HCT116 (cell line): ENCODE results near the gene OR52B6.

Experiments used
- ATF3 ChIP-seq: IDR thresholded peaks from 2 replicates; pipeline ENCODE4 v1.6.1; 2012
- CBX3 ChIP-seq: IDR thresholded peaks from 2 replicates; pipeline ENCODE4 v1.6.1; 2012; ENCODE audit warnings: low read depth
- CTCF ChIP-seq, 3 experiments: fragments of 200-600 bp in 1 of 3; sonication (generic) in 1 of 3; IDR thresholded peaks in 2 of 3; conservative IDR thresholded peaks in 1 of 3; 2 replicates each; pipeline ENCODE4 v1.5.1; 2012 to 2017; ENCODE audit warnings: low read depth in 2 of 3, low read length in 2 of 3, antibody characterized with exemption in 1 of 3, borderline replicate concordance in 1 of 3, control low read depth in 1 of 3, mild to moderate bottlenecking in 1 of 3, mixed read lengths in 1 of 3, mixed run types in 1 of 3, moderate library complexity in 1 of 3; ENCODE audit not compliant: insufficient read depth in 1 of 3
- EZH2 ChIP-seq: fragments of 200-600 bp; sonication (generic); IDR thresholded peaks from 2 replicates; pipeline ENCODE4 v1.6.1; 2017; ENCODE audit warnings: antibody characterized with exemption, mixed run types
- JUND ChIP-seq: IDR thresholded peaks from 2 replicates; pipeline ENCODE4 v1.6.1; 2012
- POLR2A ChIP-seq: IDR thresholded peaks from 2 replicates; pipeline ENCODE4 v1.7.0; 2011; ENCODE audit warnings: borderline replicate concordance; ENCODE audit not compliant: insufficient read depth, insufficient read length; ENCODE audit errors: extremely low read depth
- POLR2AphosphoS5 ChIP-seq: IDR thresholded peaks from 2 replicates; pipeline ENCODE4 v1.6.1; 2011; ENCODE audit warnings: mild to moderate bottlenecking, low read depth, low read length, moderate library complexity
- ZBTB33 ChIP-seq: IDR thresholded peaks from 2 replicates; pipeline ENCODE4 v1.6.1; 2011; ENCODE audit warnings: mild to moderate bottlenecking, low read length, moderate library complexity; ENCODE audit not compliant: insufficient replicate concordance; ENCODE audit errors: extremely low read depth

- TF ChIP-seq EZH2 (no peak), POLR2A (no peak), CTCF (IDR thresholded peaks at IDR 0.05 in 2 of 3, conservative IDR thresholded peaks at IDR 0.05 in 1 of 3; ENCODE audit: borderline replicate concordance in 1 of 3, insufficient read depth in 1 of 3, low read depth in 2 of 3, low read length in 2 of 3) (no peak), POLR2AphosphoS5 (no peak), ATF3 (no peak), ZBTB33 (no peak), JUND (no peak), CBX3 (no peak)
These were observed 40.2 kb downstream of the OR52B6 start for GRCh38 chr11:5620651-5621521.
